Activated CD8-positive, alpha-beta memory T cell treated with anti-CD3 and anti-CD28 coated beads, Interleukin-2, amount 50 U/mL, for 48 hours (primary cell): ENCODE data around the gene SLX4IP.

ENCODE experiments used
- DNase-seq: peaks from one replicate; pipeline ENCODE4 v3.0.0-alpha.2; 2020

SLX4IP gene

GRCh38 chr20:10467681-10468339 lies 32.7 kb downstream of the SLX4IP start:
- DNase-seq: no peak

- DNase-seq: no peak
These were observed 33.3 kb downstream of the SLX4IP start for GRCh38 chr20:10468340-10468845.

GRCh38 chr20:10469056-10469455 lies 34.0 kb downstream of the SLX4IP start:
- DNase-seq: no peak

GRCh38 chr20:10469599-10469998 lies 34.5 kb downstream of the SLX4IP start:
- DNase-seq: no peak

- DNase-seq: no peak
These were observed 35.2 kb downstream of the SLX4IP start for GRCh38 chr20:10470276-10470675.

- no peak for DNase-seq
These were observed 37.8 kb downstream of the SLX4IP start for GRCh38 chr20:10472871-10473270.

GRCh38 chr20:10474606-10475184 lies 39.6 kb downstream of the SLX4IP start:
- DNase-seq: no peak

- no peak for DNase-seq
These were observed 40.1 kb downstream of the SLX4IP start for GRCh38 chr20:10475225-10475624.

- no peak for DNase-seq
These were observed 41.2 kb downstream of the SLX4IP start for GRCh38 chr20:10476319-10476724.

GRCh38 chr20:10478205-10478604 lies 43.1 kb downstream of the SLX4IP start:
- DNase-seq: no peak

- no peak for DNase-seq
These were observed 43.8 kb downstream of the SLX4IP start for GRCh38 chr20:10478930-10479329.

GRCh38 chr20:10481676-10482075 lies 46.6 kb downstream of the SLX4IP start:
- DNase-seq: no peak

GRCh38 chr20:10483691-10484090 lies 48.6 kb downstream of the SLX4IP start:
- DNase-seq: no peak

GRCh38 chr20:10487142-10488136 lies 52.3 kb downstream of the SLX4IP start:
- DNase-seq: no peak

- DNase-seq: no peak
These were observed 53.4 kb downstream of the SLX4IP start for GRCh38 chr20:10488534-10488933.

GRCh38 chr20:10489853-10490252 lies 54.7 kb downstream of the SLX4IP start:
- no peak for DNase-seq

GRCh38 chr20:10490257-10490656 lies 55.2 kb downstream of the SLX4IP start:
- no peak for DNase-seq

GRCh38 chr20:10490706-10491105 lies 55.6 kb downstream of the SLX4IP start:
- DNase-seq: no peak

GRCh38 chr20:10492065-10492464 lies 57.0 kb downstream of the SLX4IP start:
- DNase-seq: no peak

- DNase-seq: no peak
These were observed 57.7 kb downstream of the SLX4IP start for GRCh38 chr20:10492844-10493243.

GRCh38 chr20:10495173-10495572 lies 60.1 kb downstream of the SLX4IP start:
- DNase-seq: no peak

GRCh38 chr20:10496465-10496864 lies 61.4 kb downstream of the SLX4IP start:
- DNase-seq: no peak

- DNase-seq: no peak
These were observed 62.2 kb downstream of the SLX4IP start for GRCh38 chr20:10497283-10497682.

GRCh38 chr20:10497791-10498190 lies 62.7 kb downstream of the SLX4IP start:
- DNase-seq: no peak
